Renal cortex interstitium (tissue), 11 donors: ENCODE results near the gene BTBD2. TPM values are rescaled to one million over a fixed set of nuclear protein-coding genes. Genes with fewer than 3 reads are reported as not detected.

Source experiments
- DNase-seq, 11 donors: peaks; one replicate each; pipeline ENCODE4 v3.0.0-alpha.2; 2013; ENCODE audit warnings: low read depth in 9 of 11, low spot score in 4 of 11; ENCODE audit errors: extremely low read depth in 1 of 11
- polyA plus RNA-seq, 3 donors: library from polyadenylated mRNA; unstranded; fragments of 120-200 nt; gene quantifications; one replicate each; pipeline ENCODE4 v1.2.1, GENCODE V29; 2013; ENCODE audit not compliant: insufficient read length in 3 of 3

Gene BTBD2
- polyA plus RNA-seq, 3 donors, result 87.0 to 117 (median 105) TPM

- no peak for DNase-seq
These were observed 58.5 kb downstream of the BTBD2 start for GRCh38 chr19:1956868-1957492.

- DNase-seq, result no peak
These were observed 59.4 kb downstream of the BTBD2 start for GRCh38 chr19:1956122-1956494.

GRCh38 chr19:1955171-1956121 is 60.1 kb downstream of the BTBD2 start:
- no peak for DNase-seq

- DNase-seq, result no peak
These were observed 61.0 kb downstream of the BTBD2 start for GRCh38 chr19:1954532-1954933.

- no peak for DNase-seq
These were observed 61.9 kb downstream of the BTBD2 start for GRCh38 chr19:1953441-1954094.

GRCh38 chr19:1953037-1953436 is 62.5 kb downstream of the BTBD2 start:
- no peak for DNase-seq

GRCh38 chr19:1952635-1953034 is 62.9 kb downstream of the BTBD2 start:
- DNase-seq, result no peak

GRCh38 chr19:1950640-1951039 is 64.9 kb downstream of the BTBD2 start:
- no peak for DNase-seq

- DNase-seq, result no peak
These were observed 66.0 kb downstream of the BTBD2 start for GRCh38 chr19:1949304-1950101.

- no peak for DNase-seq
These were observed 67.8 kb downstream of the BTBD2 start for GRCh38 chr19:1947651-1948209.

GRCh38 chr19:1945899-1946298 is 69.6 kb downstream of the BTBD2 start:
- DNase-seq, result no peak

GRCh38 chr19:1944916-1945561 is 70.5 kb downstream of the BTBD2 start:
- no peak for DNase-seq

GRCh38 chr19:1944088-1944915 is 71.2 kb downstream of the BTBD2 start:
- no peak for DNase-seq

GRCh38 chr19:1943661-1944087 is 71.8 kb downstream of the BTBD2 start:
- no peak for DNase-seq

- no peak for DNase-seq
These were observed 72.5 kb downstream of the BTBD2 start for GRCh38 chr19:1942934-1943555.

GRCh38 chr19:1942078-1942933 is 73.2 kb downstream of the BTBD2 start:
- peak in 7 of 11 donors; percentile 53 to 74 (median 63) for DNase-seq
